Psoas muscle (tissue), 8 donors: ENCODE measurements around the gene SMC6. TPM values are rescaled to one million over a fixed set of nuclear protein-coding genes. Genes with fewer than 3 reads are reported as not detected.
A peak's percentile ranks its signal among the peaks of the same experiment; 100 is the strongest.

Experiments
- ATAC-seq, 4 donors: fragments of 200-7000 bp; cut with Tn5 transposase; one replicate each; pipeline ENCODE4 v1.9.1; 2020; ENCODE audit warnings: moderate library complexity in 3 of 4, mild to moderate bottlenecking in 2 of 4
- DNase-seq, 2 donors: peaks; one replicate each; pipeline ENCODE4 v3.0.0-alpha.2; 2020
- H3K27ac ChIP-seq: fragments of 200-600 bp; one replicate; pipeline ENCODE4 v1.8.0; 2022
- H3K27me3 ChIP-seq, 3 donors: fragments of 200-600 bp in 1 of 3; one replicate each; pipeline versions ENCODE4 v1.6.1 to v1.8.0; 2013 to 2022; ENCODE audit warnings: low read length in 2 of 3, mild to moderate bottlenecking in 2 of 3, moderate library complexity in 1 of 3; ENCODE audit not compliant: insufficient read depth in 3 of 3
- H3K36me3 ChIP-seq, 2 donors: fragments of 200-600 bp in 1 of 2; one replicate each; pipeline versions ENCODE4 v1.6.1 to v1.8.0; 2013 to 2022; ENCODE audit warnings: low read depth in 1 of 2, mild to moderate bottlenecking in 1 of 2, moderate library complexity in 1 of 2; ENCODE audit not compliant: insufficient read depth in 1 of 2
- H3K4me1 ChIP-seq: fragments of 200-600 bp; one replicate; pipeline ENCODE4 v1.8.0; 2022
- H3K4me3 ChIP-seq: fragments of 200-600 bp; one replicate; pipeline ENCODE4 v1.8.0; 2022; ENCODE audit warnings: mild to moderate bottlenecking
- H3K9me3 ChIP-seq: fragments of 200-600 bp; one replicate; pipeline ENCODE4 v1.8.0; 2022
- CTCF ChIP-seq: fragments of 200-600 bp; IDR thresholded peaks from one replicate; pipeline ENCODE4 v1.8.0; 2022; ENCODE audit warnings: antibody characterized with exemption
- WGBS, 3 donors: extraction: QIAGEN DNeasy Blood & Tissue Kit; methylation state at CpG; one replicate each; pipeline versions ENCODE4 v1.1.6 to v1.1.7; 2013; 5-methylcytosine and 5-hydroxymethylcytosine counted together
- intact Hi-C, 2 donors: fragments of 100-400 bp; cut with DNase I; formaldehyde crosslinking; loops; one replicate each; pipeline versions ENCODE4 v1.11.0 to v1.14.2; 2022
- polyA plus RNA-seq, 3 donors: library from polyadenylated mRNA; stranded (reverse); fragments of 200-250 nt; gene quantifications; one replicate each; pipeline ENCODE4 v1.2.3, GENCODE V29; 2013
- total RNA-seq, 4 donors: library from RNA; stranded (reverse); fragmentation: NEBNext Ultra II Directional in 2 of 4; extraction: Animal tissue kit (Norgen Biotek cat#: 25700) in 2 of 4; gene quantifications; one replicate each; pipeline versions ENCODE4 v1.2.1 to v1.2.4, GENCODE V29; 2021 to 2023
- donor health status: healthy with polysubstance abuse.
- donor health status: DM: no; HTN: no; CAD: no; lungs with moderate emphysema.
- donor health status: Bipolar disorder and iron deficiency.
- donor health status: healthy.
- donor health status: DM: yes; HTN: yes; CAD: no.
- donor health status: DM: no; HTN: no; CAD: no.
- donor health status: DM: no; HTN: no; CAD: no.
- donor health status: DM: yes; HTN: yes; CAD: no.

The SMC6 gene
- total and polyA plus RNA-seq, 7 donors, result 4.8 to 10.5 (median 9.3) TPM

- WGBS, 3 donors, result 80 to 88% (median 84%) methylated on average over 1 of the region's 1 CpG
- ATAC-seq (no peak), DNase-seq (no peak)
- Histone ChIP-seq H3K36me3 (no peaks in the 10 kb centered on the region), H3K27ac (no peak overlapping the region), H3K9me3 (no peaks in the 10 kb centered on the region), H3K4me1 (no peaks in the 10 kb centered on the region), H3K27me3 (no peaks in the 10 kb centered on the region), H3K4me3 (no peak overlapping the region)
- no peak for TF ChIP-seq CTCF
- intact Hi-C loops, result no loop called here
Measured at GRCh38 chr2:17617955-17618354, 135.7 kb downstream of the SMC6 start.

DNA sequence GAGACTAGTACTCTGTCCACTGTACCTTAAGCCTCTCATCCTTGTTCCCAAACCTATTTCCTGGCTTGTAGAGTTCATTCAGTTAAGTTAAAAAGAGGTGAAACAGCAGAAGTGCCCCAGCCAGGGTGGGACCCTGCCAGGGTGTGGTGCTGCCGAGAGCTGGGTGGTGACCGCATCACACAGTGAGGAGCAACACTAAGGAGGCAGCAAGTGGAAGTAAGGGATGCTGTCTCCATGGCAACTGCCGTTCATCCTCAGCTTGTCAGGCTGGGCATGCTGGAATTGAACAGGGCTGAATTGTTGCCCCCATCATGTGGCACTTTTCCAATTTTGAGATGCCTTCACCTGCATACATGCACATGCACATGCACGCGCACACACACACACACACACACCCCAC lies 136.1 kb downstream of the SMC6 start:
- ATAC-seq, result no peak
- DNase-seq, result no peak
- Histone ChIP-seq H3K9me3 (no peaks in the 10 kb centered on the region), H3K27me3 (no peaks in the 10 kb centered on the region), H3K4me1 (no peaks in the 10 kb centered on the region), H3K36me3 (no peaks in the 10 kb centered on the region), H3K4me3 (no peak overlapping the region), H3K27ac (no peak overlapping the region)
- intact Hi-C loops, result no loop called here
- 88 to 91% (median 90%) methylated on average over 5 of the region's 5 CpGs for WGBS, 3 donors
- TF ChIP-seq CTCF, result no peak

GRCh38 chr2:17616405-17616804 lies 137.2 kb downstream of the SMC6 start:
- intact Hi-C loops, result no loop called here
- WGBS, 3 donors, result 82 to 93% (median 83%) methylated on average over 1 of the region's 1 CpG
- H3K4me1 ChIP-seq, result no peaks in the 10 kb centered on the region
- TF ChIP-seq CTCF, result no peak
- no peaks in the 10 kb centered on the region for H3K9me3 ChIP-seq
- no peak for ATAC-seq
- no peaks in the 10 kb centered on the region for H3K36me3 ChIP-seq
- DNase-seq, result no peak
- no peak overlapping the region for H3K4me3 ChIP-seq
- H3K27ac ChIP-seq, result no peak overlapping the region
- no peaks in the 10 kb centered on the region for H3K27me3 ChIP-seq

DNA sequence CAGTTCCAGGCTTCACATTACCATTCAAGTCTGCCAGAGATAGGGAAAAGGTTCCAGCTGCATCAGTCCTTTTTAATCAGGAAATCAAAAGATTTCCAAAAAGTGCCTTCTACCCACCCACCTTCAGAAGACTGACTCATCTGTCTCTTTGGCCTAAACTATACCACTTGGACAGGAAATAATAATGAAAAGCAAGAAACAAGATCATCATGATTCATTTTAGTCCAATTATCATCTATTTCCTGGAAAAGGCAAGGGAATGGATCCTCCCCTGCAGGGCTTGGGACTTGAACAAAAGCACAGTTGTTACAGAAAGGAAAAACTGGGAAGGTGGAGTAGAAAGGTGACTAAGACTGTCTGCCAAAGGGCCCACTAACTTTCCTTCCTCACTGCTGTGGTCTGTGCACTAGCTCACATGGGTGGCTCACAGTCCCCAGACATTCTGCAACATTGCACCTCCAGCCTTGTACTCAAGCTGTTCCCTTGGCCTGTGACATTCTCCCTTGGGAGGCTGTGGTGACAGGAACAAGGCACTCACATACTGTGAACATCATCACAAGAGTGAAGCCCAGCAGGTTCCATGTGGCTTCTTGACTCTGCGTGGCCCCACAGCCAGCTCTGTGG lies 137.8 kb downstream of the SMC6 start:
- WGBS, 3 donors, result 95 to 100% (median 96%) methylated on average over 1 of the region's 1 CpG
- Histone ChIP-seq H3K9me3 (no peaks in the 10 kb centered on the region), H3K4me3 (no peak overlapping the region), H3K36me3 (no peaks in the 10 kb centered on the region), H3K4me1 (no peaks in the 10 kb centered on the region), H3K27ac (no peak overlapping the region), H3K27me3 (no peaks in the 10 kb centered on the region)
- peak in 1 of 4 donors; percentile 13 for ATAC-seq
- no peak for DNase-seq
- TF ChIP-seq CTCF, result no peak
- intact Hi-C loops, result no loop called here

DNA sequence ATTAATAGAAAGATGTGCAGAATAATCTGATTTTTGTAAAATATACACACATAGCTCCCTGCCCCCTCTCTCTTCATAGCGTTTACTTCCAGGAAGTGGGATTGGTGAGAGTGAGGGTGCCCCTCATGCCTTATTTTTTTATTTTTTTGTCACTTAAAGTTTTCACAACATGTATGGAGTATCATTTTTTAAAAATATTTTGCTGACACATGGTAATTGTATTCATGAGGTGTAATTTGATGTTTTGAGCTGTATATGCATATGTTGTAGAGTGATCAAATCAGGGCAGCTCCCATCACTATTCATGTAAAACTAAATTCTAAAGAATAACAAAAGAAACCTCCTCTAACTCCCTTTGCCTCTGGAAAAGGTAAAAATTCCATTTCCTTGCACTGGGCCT lies 138.5 kb downstream of the SMC6 start:
- intact Hi-C loops, result no loop called here
- WGBS, 3 donors, result 68 to 73% (median 70%) methylated on average over 1 of the region's 1 CpG
- Histone ChIP-seq H3K27me3 (no peaks in the 10 kb centered on the region), H3K9me3 (no peaks in the 10 kb centered on the region), H3K4me1 (no peaks in the 10 kb centered on the region), H3K4me3 (no peak overlapping the region), H3K36me3 (no peaks in the 10 kb centered on the region), H3K27ac (no peak overlapping the region)
- DNase-seq (no peak), ATAC-seq (no peak)
- TF ChIP-seq CTCF, result no peak
